Stimulated activated CD4-positive, alpha-beta T cell treated with anti-CD3 and anti-CD28 coated beads, Interleukin-4, amount 100 ng/mL, for 48 hours (primary cell): Measurements from ENCODE around the gene NMNAT1.
"Not testable (repeated sequence)": the region's sequence is repeated elsewhere in the genome, so short reads cannot be mapped to it uniquely, and the experiment has no call there.

Experiments
- DNase-seq, 2 donors: peaks; one replicate each; pipeline ENCODE4 v3.0.0-alpha.2; 2020; ENCODE audit warnings: low read depth in 2 of 2

Gene NMNAT1

DNA sequence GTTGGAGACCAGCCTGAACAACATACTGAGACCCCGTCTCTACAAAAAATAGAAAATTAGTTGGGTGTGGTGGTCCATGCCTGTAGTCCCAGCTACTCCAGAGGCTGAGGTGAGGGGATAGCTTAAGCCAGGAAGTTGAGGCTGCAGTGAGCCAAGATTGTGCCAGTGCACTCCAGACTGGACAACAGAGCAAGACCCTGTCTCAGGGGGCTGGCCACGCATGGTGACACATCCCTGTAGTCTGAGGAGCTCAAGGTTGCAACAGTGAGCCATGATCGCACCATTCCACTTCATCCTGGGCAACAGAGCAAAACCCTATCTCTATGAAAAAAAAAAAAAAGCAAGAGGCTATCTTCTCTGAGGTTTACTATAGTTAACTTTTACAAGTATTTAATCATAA, 76.8 kb downstream of the NMNAT1 start:
- DNase-seq: no peak

DNA sequence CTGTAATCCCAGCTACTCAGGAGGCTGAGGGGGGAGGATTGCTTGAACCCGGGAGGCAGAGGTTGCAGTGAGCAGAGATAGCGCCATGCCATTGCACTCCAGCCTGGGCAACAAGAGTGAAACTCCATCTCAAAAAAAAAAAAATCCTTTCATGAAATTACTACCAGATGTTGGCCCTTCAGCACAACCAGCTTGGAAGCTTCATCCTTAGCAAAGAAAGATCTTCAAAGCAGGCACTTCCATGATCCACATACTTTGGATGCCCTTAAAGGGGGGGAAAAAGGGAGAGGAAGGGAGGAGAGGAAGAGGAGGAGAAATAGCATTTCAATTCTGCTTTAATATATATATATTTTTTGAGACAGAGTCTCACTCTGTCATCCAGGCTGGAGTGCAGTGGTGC, 77.4 kb downstream of the NMNAT1 start:
- not testable (repeated sequence) for DNase-seq

DNA sequence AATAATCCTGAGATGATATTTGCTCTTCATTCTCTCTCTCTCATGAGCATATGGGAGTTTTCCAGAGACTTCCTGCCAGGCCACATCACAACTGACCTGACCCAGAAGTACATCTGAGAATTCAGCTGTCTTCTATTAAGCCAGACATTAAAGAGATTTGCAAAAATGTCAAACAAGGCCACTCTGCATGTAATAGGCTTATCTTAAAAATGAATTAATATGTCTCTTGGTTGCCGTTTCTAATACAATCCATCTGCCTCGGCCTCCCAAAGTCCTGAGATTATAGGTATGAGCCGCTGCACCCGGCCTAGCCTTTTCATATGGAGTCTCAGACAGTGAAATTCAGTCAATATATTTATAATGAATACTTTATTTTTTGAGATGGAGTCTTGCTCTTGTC, 78.7 kb downstream of the NMNAT1 start:
- DNase-seq: not testable (repeated sequence)

DNA sequence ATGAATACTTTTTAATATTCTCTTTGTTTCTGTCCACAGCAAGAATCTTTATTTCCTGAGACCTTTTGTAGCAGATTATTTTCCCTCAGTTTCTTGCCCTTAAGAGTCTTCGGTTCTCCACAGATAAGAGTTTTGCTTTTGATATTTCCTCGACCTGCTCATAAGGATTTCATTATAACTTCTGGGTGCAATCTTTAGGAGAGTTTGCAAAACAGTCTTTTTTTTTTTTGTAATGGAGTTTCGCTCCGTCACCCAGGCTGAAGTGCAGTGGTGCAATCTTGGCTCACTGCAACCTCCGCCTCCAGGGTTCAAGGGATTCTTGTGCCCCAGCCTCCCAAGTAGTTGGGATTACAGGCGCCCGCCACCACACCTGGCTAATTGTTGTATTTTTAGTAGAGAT, 79.4 kb downstream of the NMNAT1 start:
- DNase-seq: no peak

DNA sequence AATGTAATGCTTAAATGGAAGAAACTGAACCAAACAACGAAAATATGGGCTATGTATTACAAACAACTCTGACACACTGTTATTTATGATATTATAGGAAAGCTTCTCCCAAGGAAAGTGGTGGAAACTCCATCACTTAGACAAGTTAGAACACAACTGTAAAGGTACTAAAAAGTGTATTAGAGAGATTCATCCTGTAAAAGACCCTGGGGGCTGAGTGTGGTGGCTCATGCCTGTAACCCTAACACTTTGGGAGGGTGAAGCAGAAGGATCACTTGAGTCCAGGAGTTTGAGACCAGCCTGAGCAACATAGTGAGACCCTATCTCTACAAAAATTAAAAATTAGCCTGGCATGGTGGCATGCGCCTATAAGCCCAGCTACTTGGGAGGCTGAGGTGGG, 82.1 kb downstream of the NMNAT1 start:
- DNase-seq: no peak

DNA sequence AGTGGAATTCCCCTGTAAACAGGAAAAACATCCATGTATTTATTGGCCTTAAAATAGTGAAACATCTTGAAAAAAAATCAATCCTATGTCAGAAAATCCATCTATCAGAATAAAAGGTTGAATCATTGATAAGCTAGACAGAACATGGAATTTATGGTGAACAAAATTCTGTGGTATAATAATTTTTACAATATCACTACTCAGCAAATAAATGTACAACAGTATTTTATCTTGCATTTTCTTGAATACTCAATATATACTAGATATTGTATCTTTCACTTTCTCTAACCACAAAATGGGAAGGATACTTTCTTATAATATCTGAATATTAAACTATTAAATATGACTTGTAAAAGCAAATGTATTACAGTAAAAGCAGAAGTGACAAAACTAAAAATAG, 83.8 kb downstream of the NMNAT1 start:
- no peak for DNase-seq

DNA sequence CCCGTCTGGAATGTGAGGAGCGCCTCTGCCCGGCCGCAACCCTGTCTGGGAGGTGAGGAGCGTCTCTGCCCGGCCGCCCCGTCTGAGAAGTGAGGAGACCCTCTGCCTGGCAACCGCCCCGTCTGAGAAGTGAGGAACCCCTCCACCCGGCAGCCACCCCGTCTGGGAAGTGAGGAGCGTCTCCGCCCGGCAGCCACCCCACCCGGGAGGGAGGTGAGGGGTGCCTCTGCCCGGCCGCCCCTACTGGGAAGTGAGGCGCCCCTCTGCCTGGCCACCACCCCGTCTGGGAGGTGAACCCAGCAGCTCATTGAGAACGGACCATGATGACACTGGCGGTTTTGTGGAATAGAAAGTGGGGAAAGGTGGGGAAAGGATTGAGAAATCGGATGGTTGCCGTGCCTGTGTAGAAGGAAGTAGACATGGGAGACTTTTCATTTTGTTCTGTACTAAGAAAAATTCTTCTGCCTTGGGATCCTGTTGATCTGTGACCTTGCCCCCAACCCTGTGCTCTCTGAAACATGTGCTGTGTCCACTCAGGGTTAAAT, 85.8 kb downstream of the NMNAT1 start:
- not testable (repeated sequence) for DNase-seq

DNA sequence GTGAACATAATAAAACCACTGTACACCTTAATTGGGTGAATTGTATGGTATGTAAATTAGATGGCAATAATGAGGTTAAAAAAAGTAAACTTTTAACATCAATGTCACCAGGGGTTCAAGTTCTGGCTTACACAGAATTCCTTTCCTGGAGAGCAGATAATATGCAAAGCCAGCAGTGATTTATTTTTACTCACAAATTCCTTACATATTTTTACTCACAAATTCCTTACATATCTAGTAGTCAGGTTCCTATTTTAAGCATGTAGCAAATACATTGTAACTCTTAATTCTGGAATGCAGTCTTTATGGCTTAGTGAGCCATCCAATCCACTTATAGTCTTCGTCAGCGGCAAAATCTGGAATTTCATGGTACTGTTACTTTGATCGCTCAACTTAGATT, 88.2 kb downstream of the NMNAT1 start:
- no peak for DNase-seq

DNA sequence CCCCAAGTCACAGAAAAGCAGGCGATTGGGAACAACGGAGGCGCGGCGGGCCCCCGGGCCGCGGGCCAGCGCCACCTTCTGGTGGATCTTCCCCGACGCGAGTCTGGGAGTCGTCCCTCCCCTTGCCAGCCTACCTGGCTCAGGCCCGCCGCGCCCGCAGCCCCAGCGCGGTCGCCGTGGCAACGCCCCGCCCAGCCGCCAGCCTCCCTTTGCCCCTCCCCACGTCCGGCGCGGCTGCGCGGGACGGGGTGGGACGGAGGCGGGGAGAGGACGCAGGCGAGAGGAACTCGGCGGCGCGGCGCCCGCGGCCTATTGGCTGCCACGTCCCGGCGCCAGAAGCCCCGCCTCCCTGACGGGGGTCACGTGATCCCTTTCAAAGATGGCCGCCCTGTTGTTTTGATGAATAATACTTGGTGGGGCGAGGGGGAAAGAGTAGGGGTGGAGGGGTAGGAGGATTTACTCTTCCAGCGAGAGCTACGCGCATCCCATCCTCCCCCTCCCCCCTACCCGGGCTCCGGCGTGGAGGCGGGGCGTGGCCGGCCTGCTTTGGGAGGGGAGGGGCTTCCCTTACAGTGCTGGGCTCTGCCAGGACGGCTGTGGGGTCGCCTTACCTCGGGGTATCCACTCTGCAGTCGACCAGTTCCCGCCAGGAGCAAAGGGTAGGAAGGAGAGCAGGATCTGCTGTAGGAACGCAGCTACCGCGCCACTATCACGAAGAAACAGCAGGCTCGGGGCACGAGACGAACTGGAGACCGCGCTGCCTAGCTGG, 89.5 kb downstream of the NMNAT1 start, which contains the start of gene UBE4B:
TSS of gene UBE4B (plus strand) at position 369 of the 769 bp plus-strand sequence. CDS start 713 bp downstream, outside the sequence.
- DNase-seq: peak; percentile 97

DNA sequence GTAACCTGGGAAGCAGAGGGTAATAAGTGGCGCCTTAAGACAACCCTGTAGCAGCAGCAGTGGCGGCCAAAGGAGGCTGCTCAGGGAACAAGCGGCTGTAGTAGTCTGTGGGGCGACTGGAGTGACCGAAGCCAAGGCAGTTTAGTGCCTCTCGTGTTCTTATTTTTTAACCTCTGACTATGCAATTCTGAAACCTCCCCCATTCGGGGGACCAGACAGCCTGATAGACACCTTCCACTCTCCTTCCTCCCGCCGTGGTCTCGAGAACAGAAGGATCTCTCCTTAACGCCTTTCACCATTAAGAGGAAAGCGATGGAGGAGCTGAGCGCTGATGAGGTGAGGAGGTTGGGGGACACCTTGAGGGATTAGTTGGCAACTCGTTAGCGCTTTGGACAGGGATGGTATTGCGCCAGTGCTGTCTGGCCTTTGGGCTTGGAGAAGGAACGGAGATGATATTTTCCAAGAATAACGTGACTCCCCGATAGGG, 90.1 kb downstream of the NMNAT1 start:
- peak; percentile 2 to 7 for DNase-seq
